K562 (cell line): ENCODE results near the gene HAPLN2. TPM values are rescaled to one million over a fixed set of nuclear protein-coding genes. Genes with fewer than 3 reads are reported as not detected.
A peak's percentile ranks its signal among the peaks of the same experiment; 100 is the strongest.

Experiments
- ATAC-seq: fragments of 200-7000 bp; cut with Tn5 transposase; 3 replicates; pipeline ENCODE4 v1.9.1; 2020; ENCODE audit warnings: moderate library complexity
- BruUV-seq: library from RNA; stranded (reverse); fragments of 400-500 nt; replicated peaks from 2 replicates; lab custom pipeline; 2021; lab: Mats Ljungman, UMichigan
- CTCF ChIA-PET: fragments of 300-600 bp; formaldehyde crosslinking; extraction: SDS; loops from one replicate; lab custom pipeline; 2021; ENCODE audit warnings: low intra/inter-chr PET ratio; lab: Yijun Ruan, JAX
- POLR2A ChIA-PET: fragments of 300-600, 350-650 bp; sonication (Branson Sonifier 250); formaldehyde crosslinking; extraction: SDS; loops from one replicate; lab custom pipeline; 2021; ENCODE audit warnings: antibody characterized with exemption, inconsistent platforms; lab: Yijun Ruan, JAX
- DNase-seq, 4 experiments: peaks; one replicate each; pipeline versions ENCODE4 v3.0.0 to v3.0.0-alpha.2; 2011 to 2018; ENCODE audit warnings: low spot score in 3 of 4, mixed read lengths in 3 of 4; ENCODE audit errors: extremely low read depth in 1 of 4
- FAIRE-seq: peaks from 2 replicates; lab custom pipeline; 2011; peaks lifted over from hg19 to GRCh38; lab: Jason Lieb, UNC
- H2AFZ ChIP-seq: 2 replicates; pipeline ENCODE4 v1.6.0; 2011; ENCODE audit warnings: low read depth, low read length, control low read depth, inconsistent platforms
- H3K27ac ChIP-seq: fragments of 200-600 bp; 3 replicates; pipeline ENCODE4 v1.8.0; 2011; ENCODE audit warnings: low read depth, mild to moderate bottlenecking, control low read depth, inconsistent platforms, low read length, moderate library complexity, mixed read lengths; ENCODE audit errors: extremely low read depth
- H3K27me3 ChIP-seq, 2 experiments: fragments of 300-600 bp in 1 of 2; 2 replicates in 1 of 2; 3 replicates in 1 of 2; pipeline versions ENCODE4 v1.6.0 to v1.8.0; 2011; ENCODE audit warnings: inconsistent platforms in 2 of 2, low read length in 2 of 2, mild to moderate bottlenecking in 1 of 2, mixed read lengths in 1 of 2, moderate library complexity in 1 of 2; ENCODE audit not compliant: control insufficient read depth in 2 of 2, insufficient read depth in 2 of 2
- H3K36me3 ChIP-seq: fragments of 300-600 bp; 3 replicates; pipeline ENCODE4 v1.8.0; 2011; ENCODE audit warnings: mild to moderate bottlenecking, low read length, inconsistent platforms; ENCODE audit not compliant: control insufficient read depth, insufficient read depth
- H3K4me1 ChIP-seq, 2 experiments: fragments of 200-600 bp in 1 of 2; replicated peaks in 1 of 2; 2 replicates in 1 of 2; 3 replicates in 1 of 2; pipeline versions ENCODE4 v1.5.1 to v1.8.0; 2011; ENCODE audit warnings: inconsistent platforms in 2 of 2, low read length in 2 of 2, mild to moderate bottlenecking in 1 of 2, mixed read lengths in 1 of 2, moderate library complexity in 1 of 2; ENCODE audit not compliant: control insufficient read depth in 2 of 2, insufficient read depth in 2 of 2
- H3K4me2 ChIP-seq: 2 replicates; pipeline ENCODE4 v1.6.1; 2011; ENCODE audit warnings: low read length, control low read depth, inconsistent platforms, mixed read lengths; ENCODE audit not compliant: insufficient read depth
- H3K4me3 ChIP-seq: fragments of 200-600 bp; sonication (generic), shearing (Covaris generic); 2 replicates; pipeline ENCODE4 v1.5.1; 2016; ENCODE audit warnings: control low read depth, inconsistent platforms
- H3K79me2 ChIP-seq: fragments of 200-600 bp; 3 replicates; pipeline ENCODE4 v1.8.0; 2011; ENCODE audit warnings: low read length, inconsistent platforms; ENCODE audit not compliant: control insufficient read depth, insufficient read depth
- H3K9ac ChIP-seq, 2 experiments: 2 replicates each; pipeline versions ENCODE4 v1.6.0 to v1.6.1; 2011; ENCODE audit warnings: low read depth in 2 of 2, low read length in 2 of 2, control low read depth in 1 of 2, inconsistent platforms in 1 of 2, mild to moderate bottlenecking in 1 of 2, mixed read lengths in 1 of 2; ENCODE audit not compliant: insufficient read depth in 1 of 2
- H3K9me1 ChIP-seq: one replicate; pipeline ENCODE4 v1.6.0; 2011; ENCODE audit warnings: inconsistent platforms, mild to moderate bottlenecking, low read length, moderate library complexity; ENCODE audit not compliant: control insufficient read depth, insufficient read depth
- H3K9me3 ChIP-seq: replicated peaks from 2 replicates; pipeline ENCODE4 v1.5.1; 2011; ENCODE audit warnings: low read depth, low read length, inconsistent platforms; ENCODE audit not compliant: control insufficient read depth, insufficient read depth
- H4K20me1 ChIP-seq: replicated peaks from 2 replicates; pipeline ENCODE4 v1.6.1; 2011; ENCODE audit warnings: low read length, inconsistent platforms, mixed read lengths; ENCODE audit not compliant: control insufficient read depth, insufficient read depth
- BRF1 ChIP-seq: IDR thresholded peaks from 3 replicates; pipeline ENCODE4 v1.6.1; 2011; ENCODE audit warnings: borderline replicate concordance, mild to moderate bottlenecking; ENCODE audit not compliant: insufficient read length; ENCODE audit errors: extremely low read depth
- CBX8 ChIP-seq: fragments of 200-600 bp; sonication (generic); IDR thresholded peaks from 2 replicates; pipeline ENCODE4 v1.6.1; 2012; ENCODE audit warnings: borderline replicate concordance, mixed run types, low read depth, mild to moderate bottlenecking, moderate library complexity, mixed read lengths, low read length, control low read depth, inconsistent platforms; ENCODE audit not compliant: poor library complexity, severe bottlenecking; ENCODE audit errors: extremely low read depth
- CREBBP ChIP-seq: IDR thresholded peaks from one replicate; pipeline ENCODE4 v1.6.1; 2012; ENCODE audit warnings: low read depth, mild to moderate bottlenecking, control low read depth, inconsistent platforms, low read length
- JUND ChIP-seq, 2 experiments: IDR thresholded peaks; 2 replicates in 1 of 2; 3 replicates in 1 of 2; pipeline ENCODE4 v1.6.1; 2011; ENCODE audit warnings: borderline replicate concordance in 2 of 2, low read depth in 2 of 2, low read length in 2 of 2, improper control_type of control experiment in 1 of 2, missing biosample characterization in 1 of 2, missing genetic modification characterization in 1 of 2, missing genetic modification reagents in 1 of 2
- MTA1 ChIP-seq: fragments of 450-650 bp; IDR thresholded peaks from 2 replicates; pipeline ENCODE4 v1.6.1; 2017; ENCODE audit warnings: borderline replicate concordance
- POLR2B ChIP-seq: fragments of 450-650 bp; IDR thresholded peaks from 2 replicates; pipeline ENCODE4 v1.6.1; 2018; ENCODE audit warnings: low read depth; ENCODE audit not compliant: partially characterized antibody
- POLR2G ChIP-seq: fragments of 200-400 bp; formaldehyde crosslinking; IDR thresholded peaks from 2 replicates; pipeline ENCODE4 v1.6.1; 2017; ENCODE audit warnings: low read depth, mild to moderate bottlenecking, antibody characterized with exemption, low read length, moderate library complexity
- PPARD ChIP-seq: fragments of 250-450 bp; sonication (Bioruptor Pico); IDR thresholded peaks from 2 replicates; pipeline ENCODE4 v1.8.0; 2022; ENCODE audit warnings: inconsistent platforms, mild to moderate bottlenecking, moderate library complexity
- PTBP1 ChIP-seq: fragments of 200-400 bp; formaldehyde crosslinking; IDR thresholded peaks from 2 replicates; pipeline ENCODE4 v1.6.1; 2017; ENCODE audit warnings: low read depth, low read length
- SIN3B ChIP-seq: fragments of 450-650 bp; IDR thresholded peaks from 2 replicates; pipeline ENCODE4 v1.6.1; 2017; ENCODE audit warnings: low read depth, mild to moderate bottlenecking, moderate library complexity
- SUPT5H ChIP-seq: fragments of 450-650 bp; IDR thresholded peaks from 2 replicates; pipeline ENCODE4 v1.6.1; 2016
- TBP ChIP-seq: optimal IDR thresholded peaks from 2 replicates; pipeline ENCODE3; 2011; ENCODE audit warnings: low read depth, low read length, improper control_type of control experiment
- ZKSCAN3 ChIP-seq: fragments of 250-450 bp; sonication (Bioruptor Pico); IDR thresholded peaks from 2 replicates; pipeline ENCODE4 v1.4.0; 2020
- ZNF436 ChIP-seq: fragments of 250-450, 450-650 bp; sonication (Bioruptor Pico); formaldehyde crosslinking; IDR thresholded peaks from 2 replicates; pipeline ENCODE4 v1.7.0; 2020; ENCODE audit warnings: mild to moderate bottlenecking
- ZNF583 ChIP-seq: fragments of 250-450 bp; sonication (Bioruptor Pico); IDR thresholded peaks from 2 replicates; pipeline ENCODE4 v1.4.0; 2020
- ZNF696 ChIP-seq: fragments of 250-450 bp; sonication (Bioruptor Pico); conservative IDR thresholded peaks from 2 replicates; pipeline ENCODE4 v1.4.0; 2020; ENCODE audit warnings: mild to moderate bottlenecking, moderate library complexity
- WGBS: fragments of 100-300 bp; shearing (Covaris generic); methylation state at CpG from one replicate; pipeline ENCODE4 v1.1.6; 2016; ENCODE audit warnings: low coverage, mixed read lengths; ENCODE audit not compliant: insufficient coverage; ENCODE audit errors: missing lambda C conversion rate; 5-methylcytosine and 5-hydroxymethylcytosine counted together
- in situ Hi-C: fragments of 300-500 bp; cut with MboI; formaldehyde crosslinking; loops from 4 replicates; pipeline ENCODE4 v1.15.0; 2018; ENCODE audit warnings: inconsistent platforms, mixed read lengths
- intact Hi-C: fragments of 100-400 bp; cut with micrococcal nuclease; formaldehyde crosslinking; loops from 2 replicates; pipeline ENCODE4 v1.14.2; 2022
- polyA plus RNA-seq, 8 experiments: library from polyadenylated mRNA; depleted of rRNA in 4 of 8; stranded (reverse) in 5 of 8; unstranded in 3 of 8; fragments of >200 nt; fragmentation: Nextera tagmentation in 2 of 8; fragmentation: Illumina TruSeq in 1 of 8; extraction: Ambion mirVana in 2 of 8; extraction: Trizol in 1 of 8; gene quantifications; 2 replicates each; pipeline versions ENCODE4 v1.2.1 to v1.2.3, GENCODE V29; 2011 to 2014; ENCODE audit warnings: inconsistent platforms in 1 of 8, missing spikeins in 1 of 8
- total RNA-seq, 7 experiments: library from RNA; depleted of rRNA in 6 of 7; stranded (reverse); fragments of >200 nt in 6 of 7; fragmentation: Illumina TruSeq in 2 of 7; extraction: Trizol in 2 of 7; gene quantifications; 2 replicates each; pipeline versions ENCODE4 v1.2.1 to v1.2.3, GENCODE V29; 2011 to 2021; ENCODE audit warnings: low replicate concordance in 1 of 7
- TF ChIP-seq, protein P1 (sequence below): fragments of 250-450 bp; sonication (Bioruptor Pico); IDR thresholded peaks from 2 replicates; pipeline ENCODE4 v1.9.0; 2021; ENCODE audit warnings: mild to moderate bottlenecking, inconsistent platforms
- TF ChIP-seq, protein P2 (sequence below): fragments of 450-650 bp; IDR thresholded peaks from 2 replicates; pipeline ENCODE4 v1.6.1; 2016

Gene HAPLN2
- total and polyA plus RNA-seq, 9 of the 15 experiments (the other 6 are each of a cell fraction or from before 2014, with no cell fraction given): 0.14 to 5.2 (median 3.8) TPM; not detected in 4

DNA sequence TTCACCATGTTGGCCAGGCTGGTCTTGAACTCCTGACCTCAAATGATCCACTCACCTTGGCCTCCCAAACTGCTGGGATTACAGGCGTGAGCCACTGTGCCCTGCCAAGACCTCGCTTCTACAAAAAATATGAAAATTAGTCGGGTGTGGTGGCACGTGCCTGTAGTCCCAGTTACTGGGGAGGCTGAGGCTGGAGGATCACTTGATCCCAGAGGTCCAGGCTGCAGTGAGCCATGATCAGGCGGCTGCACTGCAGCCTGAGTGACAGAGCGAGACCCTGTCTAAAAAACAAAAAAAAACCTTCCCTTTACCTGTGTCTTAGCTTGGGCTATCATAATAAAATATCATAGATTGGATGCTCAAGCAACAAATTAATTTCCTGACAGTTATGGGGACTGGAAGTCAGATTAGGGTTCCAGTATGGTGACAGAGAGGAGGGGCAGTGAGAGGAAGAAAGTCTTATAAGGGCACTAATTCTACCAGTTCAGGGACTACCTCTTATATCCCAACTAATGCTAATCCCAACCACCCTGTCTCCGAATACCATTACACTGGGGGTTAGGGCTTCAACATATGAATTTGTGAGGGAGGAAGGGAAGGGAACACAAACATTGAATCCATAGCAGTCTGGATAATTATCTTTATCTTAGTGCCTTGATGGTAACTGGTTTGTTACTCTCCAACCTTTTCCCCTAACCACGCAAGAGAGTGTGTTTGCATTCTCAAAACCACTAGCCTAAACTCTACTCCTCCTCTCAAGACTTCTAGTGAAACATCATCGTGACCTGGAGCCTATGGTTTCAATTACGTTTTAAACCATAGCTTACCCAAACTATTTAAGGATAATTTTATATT lies 28.7 kb upstream of the HAPLN2 start:
- Histone ChIP-seq H3K4me1 (peaks cover 7 to 15% of the 10 kb centered on the region in 2 experiments; a peak in 4 of 5 replicates), H3K9ac (peak overlapping the region; percentile 88 to 93; a peak in 2 of 4 replicates), H3K79me2 (peaks cover 21% of the 10 kb centered on the region), H3K27me3 (no peaks in the 10 kb centered on the region), H2AFZ (peak overlapping the region; percentile 95), H3K36me3 (peaks cover 35% of the 10 kb centered on the region), H3K4me3 (peak overlapping the region; percentile 88), H4K20me1 (no peaks in the 10 kb centered on the region), H3K4me2 (peak overlapping the region; percentile 96), H3K27ac (peak overlapping the region; percentile 92), H3K9me3 (no peaks in the 10 kb centered on the region), H3K9me1 (no peaks in the 10 kb centered on the region)
- no peak for DNase-seq
- FAIRE-seq: no peak
- ATAC-seq: peak; percentile 1; the same call in 1 of the 3 replicates
- ChIA-PET CTCF (interaction anchor here (0.6 kb wide), 1 partner anchor 141 kb away, joined by 3 read pairs; no protein-coding TSS in a partner anchor), POLR2A (interaction anchor here (0.7 to 2.6 kb wide), 9 partner anchors 8 to 1607 kb away, joined by 3 to 16 read pairs (median 3); partner anchors contain the start of genes FLAD1, GPATCH4 and TTC24)
- 48% methylated on average over 10 of the region's 10 CpGs for WGBS
- in situ Hi-C loops (no loop called here), intact Hi-C loops (no loop called here)
- BruUV-seq: no TSS peak
- TF ChIP-seq ZNF436 (CRISPR knock-in tag) (0 out of 2 replicates have a peak, but pooled peaks have one; percentile 50), POLR2G (0 out of 2 replicates have a peak, but pooled peaks have one; percentile 14), SIN3B (no peak), ZNF583 (CRISPR knock-in tag) (no peak), PTBP1 (no peak), MTA1 (no peak), TBP (peak; percentile 62), POLR2B (peak; percentile 36), PPARD (CRISPR knock-in tag) (no peak), SUPT5H (peak; percentile 42), CREBBP (no peak), CBX8 (no peak), ZKSCAN3 (CRISPR knock-in tag) (no peak), JUND (IDR thresholded peaks at IDR 0.05; ENCODE audit: borderline replicate concordance, low read depth, low read length) (no peak), JUND (tag; IDR thresholded peaks at IDR 0.05; ENCODE audit: borderline replicate concordance, low read depth, low read length) (no peak), ZNF696 (0 out of 2 replicates have a peak, but pooled peaks have one; percentile 20), BRF1 (no peak)
- TF ChIP-seq, protein P1, sequence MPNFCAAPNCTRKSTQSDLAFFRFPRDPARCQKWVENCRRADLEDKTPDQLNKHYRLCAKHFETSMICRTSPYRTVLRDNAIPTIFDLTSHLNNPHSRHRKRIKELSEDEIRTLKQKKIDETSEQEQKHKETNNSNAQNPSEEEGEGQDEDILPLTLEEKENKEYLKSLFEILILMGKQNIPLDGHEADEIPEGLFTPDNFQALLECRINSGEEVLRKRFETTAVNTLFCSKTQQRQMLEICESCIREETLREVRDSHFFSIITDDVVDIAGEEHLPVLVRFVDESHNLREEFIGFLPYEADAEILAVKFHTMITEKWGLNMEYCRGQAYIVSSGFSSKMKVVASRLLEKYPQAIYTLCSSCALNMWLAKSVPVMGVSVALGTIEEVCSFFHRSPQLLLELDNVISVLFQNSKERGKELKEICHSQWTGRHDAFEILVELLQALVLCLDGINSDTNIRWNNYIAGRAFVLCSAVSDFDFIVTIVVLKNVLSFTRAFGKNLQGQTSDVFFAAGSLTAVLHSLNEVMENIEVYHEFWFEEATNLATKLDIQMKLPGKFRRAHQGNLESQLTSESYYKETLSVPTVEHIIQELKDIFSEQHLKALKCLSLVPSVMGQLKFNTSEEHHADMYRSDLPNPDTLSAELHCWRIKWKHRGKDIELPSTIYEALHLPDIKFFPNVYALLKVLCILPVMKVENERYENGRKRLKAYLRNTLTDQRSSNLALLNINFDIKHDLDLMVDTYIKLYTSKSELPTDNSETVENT (CRISPR knock-in tag): no peak
- TF ChIP-seq, protein P2, sequence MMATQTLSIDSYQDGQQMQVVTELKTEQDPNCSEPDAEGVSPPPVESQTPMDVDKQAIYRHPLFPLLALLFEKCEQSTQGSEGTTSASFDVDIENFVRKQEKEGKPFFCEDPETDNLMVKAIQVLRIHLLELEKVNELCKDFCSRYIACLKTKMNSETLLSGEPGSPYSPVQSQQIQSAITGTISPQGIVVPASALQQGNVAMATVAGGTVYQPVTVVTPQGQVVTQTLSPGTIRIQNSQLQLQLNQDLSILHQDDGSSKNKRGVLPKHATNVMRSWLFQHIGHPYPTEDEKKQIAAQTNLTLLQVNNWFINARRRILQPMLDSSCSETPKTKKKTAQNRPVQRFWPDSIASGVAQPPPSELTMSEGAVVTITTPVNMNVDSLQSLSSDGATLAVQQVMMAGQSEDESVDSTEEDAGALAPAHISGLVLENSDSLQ: peak; percentile 34; the same call in 1 of the 2 replicates
